ENCODE results near the gene LIPT1.

GRCh38 chr2:99112617-99113016 lies 42.1 kb upstream of the LIPT1 start:
- no peak for TF ChIP-seq PPARA (CRISPR knock-in tag; IDR thresholded peaks at IDR 0.05; ENCODE audit: borderline replicate concordance)
- TF ChIP-seq PATZ1 (CRISPR knock-in tag; IDR thresholded peaks at IDR 0.05; ENCODE audit: borderline replicate concordance), result no peak
- TF ChIP-seq CREB5 (CRISPR knock-in tag; IDR thresholded peaks at IDR 0.05; ENCODE audit: low read depth), result no peak
- no peak for TF ChIP-seq BACH2 (CRISPR knock-in tag; IDR thresholded peaks at IDR 0.05; ENCODE audit: borderline replicate concordance)
- TF ChIP-seq ESRRG (CRISPR knock-in tag; IDR thresholded peaks at IDR 0.05), result no peak
- no peak for TF ChIP-seq ZFP30 (CRISPR knock-in tag; IDR thresholded peaks at IDR 0.05)
- TF ChIP-seq ZFP3 (CRISPR knock-in tag; IDR thresholded peaks at IDR 0.05), result no peak
- TF ChIP-seq OSR1 (CRISPR knock-in tag; IDR thresholded peaks at IDR 0.05), result no peak
- no peak for TF ChIP-seq ARNTL (CRISPR knock-in tag; IDR thresholded peaks at IDR 0.05; ENCODE audit: borderline replicate concordance, low read depth)

Data from SK-N-SH treated with all-trans-retinoic acid at 6 μM for 48 hours (cell line).